ENCODE data around the gene OR4C45.
"Not testable (repeated sequence)": the region's sequence is repeated elsewhere in the genome, so short reads cannot be mapped to it uniquely, and the experiment has no call there.

DNA sequence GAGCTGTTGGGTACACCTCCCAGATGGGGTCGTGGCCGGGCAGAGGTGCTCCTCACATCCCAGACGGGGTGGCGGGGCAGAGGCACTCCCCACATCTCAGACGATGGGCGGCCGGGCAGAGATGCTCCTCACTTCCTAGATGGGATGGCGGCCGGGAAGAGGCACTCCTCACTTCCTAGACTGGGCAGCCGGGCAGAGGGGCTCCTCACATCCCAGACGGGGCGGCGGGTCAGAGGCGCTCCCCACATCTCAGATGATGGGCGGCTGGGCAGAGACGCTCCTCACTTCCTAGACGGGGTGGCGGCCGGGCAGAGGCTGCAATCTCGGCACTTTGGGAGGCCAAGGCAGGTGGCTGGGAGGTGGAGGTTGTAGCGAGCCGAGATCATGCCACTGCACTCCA lies 30.4 kb downstream of the OR4C45 start:
- TF ChIP-seq, protein P1, sequence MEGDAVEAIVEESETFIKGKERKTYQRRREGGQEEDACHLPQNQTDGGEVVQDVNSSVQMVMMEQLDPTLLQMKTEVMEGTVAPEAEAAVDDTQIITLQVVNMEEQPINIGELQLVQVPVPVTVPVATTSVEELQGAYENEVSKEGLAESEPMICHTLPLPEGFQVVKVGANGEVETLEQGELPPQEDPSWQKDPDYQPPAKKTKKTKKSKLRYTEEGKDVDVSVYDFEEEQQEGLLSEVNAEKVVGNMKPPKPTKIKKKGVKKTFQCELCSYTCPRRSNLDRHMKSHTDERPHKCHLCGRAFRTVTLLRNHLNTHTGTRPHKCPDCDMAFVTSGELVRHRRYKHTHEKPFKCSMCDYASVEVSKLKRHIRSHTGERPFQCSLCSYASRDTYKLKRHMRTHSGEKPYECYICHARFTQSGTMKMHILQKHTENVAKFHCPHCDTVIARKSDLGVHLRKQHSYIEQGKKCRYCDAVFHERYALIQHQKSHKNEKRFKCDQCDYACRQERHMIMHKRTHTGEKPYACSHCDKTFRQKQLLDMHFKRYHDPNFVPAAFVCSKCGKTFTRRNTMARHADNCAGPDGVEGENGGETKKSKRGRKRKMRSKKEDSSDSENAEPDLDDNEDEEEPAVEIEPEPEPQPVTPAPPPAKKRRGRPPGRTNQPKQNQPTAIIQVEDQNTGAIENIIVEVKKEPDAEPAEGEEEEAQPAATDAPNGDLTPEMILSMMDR (IDR thresholded peaks at IDR 0.05) = not testable (repeated sequence)
- TF ChIP-seq POLR2AphosphoS5, POLR2A (IDR thresholded peaks at IDR 0.05): not testable (repeated sequence)

Measured in stomach (tissue), 4 donors.